Measurements from ENCODE around the gene UBE3A.

Gene UBE3A

DNA sequence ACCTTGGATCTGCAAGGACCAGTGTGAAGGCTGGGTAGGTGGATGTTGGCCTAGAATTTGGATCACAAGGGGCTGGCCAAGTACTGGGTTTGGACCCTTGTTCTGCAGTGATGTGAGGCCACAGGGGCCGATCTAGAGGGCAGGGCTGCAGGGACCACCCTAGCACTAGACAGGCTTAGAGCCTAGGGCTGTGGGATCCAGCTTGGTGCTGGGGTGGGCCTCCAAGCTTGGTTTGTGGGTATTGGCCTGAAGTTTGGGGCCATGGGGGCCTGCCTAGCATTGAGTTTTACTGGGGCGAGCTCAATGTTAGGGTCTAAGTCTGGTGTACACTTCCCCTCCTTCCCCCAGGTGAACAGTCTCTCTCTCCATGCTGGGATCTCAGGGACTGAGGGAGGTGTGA, 36.5 kb downstream of the UBE3A start:
- DNase-seq, result no peak

GRCh38 chr15:25401501-25401900, 37.3 kb downstream of the UBE3A start:
- DNase-seq, result no peak

- no peak for DNase-seq
Observed at GRCh38 chr15:25397100-25397499, 41.7 kb downstream of the UBE3A start.

DNA sequence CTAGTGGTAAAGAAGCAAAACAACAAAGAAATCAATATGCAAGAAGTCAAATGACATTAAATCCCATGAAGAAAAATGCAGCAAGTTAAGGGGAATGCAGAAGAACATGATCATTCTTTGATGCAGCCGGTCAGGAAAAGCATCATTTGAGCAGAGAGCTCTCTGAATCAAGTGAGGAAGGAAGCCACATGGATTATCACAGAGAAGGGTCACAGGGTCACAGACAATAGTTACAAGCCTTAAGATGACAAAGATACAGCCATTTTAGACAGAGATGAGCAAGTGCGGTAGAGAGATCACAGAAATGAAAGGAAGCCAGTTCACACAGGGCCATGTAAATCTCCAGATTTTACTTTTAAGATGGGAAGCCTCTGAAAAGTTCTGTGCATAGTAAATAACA, 43.9 kb downstream of the UBE3A start:
- no peak for DNase-seq

- DNase-seq, result no peak
Observed at GRCh38 chr15:25392806-25393205, 46.0 kb downstream of the UBE3A start.

GRCh38 chr15:25391971-25392721, 46.7 kb downstream of the UBE3A start:
- no peak for DNase-seq

- no peak for DNase-seq
Observed at GRCh38 chr15:25385986-25386385, 52.8 kb downstream of the UBE3A start.

DNA sequence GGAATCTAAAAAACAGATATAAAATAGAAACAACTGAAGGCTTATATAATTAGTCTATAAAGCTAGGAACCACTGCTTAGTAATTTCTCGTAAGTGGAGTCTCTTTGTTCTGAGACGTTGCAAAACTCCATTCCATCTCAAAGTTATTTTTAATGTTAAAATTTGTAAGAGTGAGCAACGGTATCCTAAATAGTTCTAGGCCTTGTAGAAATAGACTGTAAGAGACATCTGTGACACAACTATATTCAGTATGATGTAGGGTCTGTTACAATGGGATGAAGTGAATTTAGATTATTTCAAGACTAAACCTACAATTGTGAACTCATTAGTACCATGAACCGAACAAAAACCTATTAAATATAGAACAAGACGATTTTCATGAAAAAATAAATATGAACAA, 57.2 kb downstream of the UBE3A start:
- no peak for DNase-seq

GRCh38 chr15:25378501-25378901, 60.3 kb downstream of the UBE3A start:
- DNase-seq, result no peak

- DNase-seq, result no peak
Observed at GRCh38 chr15:25375557-25375956, 63.3 kb downstream of the UBE3A start.

DNA sequence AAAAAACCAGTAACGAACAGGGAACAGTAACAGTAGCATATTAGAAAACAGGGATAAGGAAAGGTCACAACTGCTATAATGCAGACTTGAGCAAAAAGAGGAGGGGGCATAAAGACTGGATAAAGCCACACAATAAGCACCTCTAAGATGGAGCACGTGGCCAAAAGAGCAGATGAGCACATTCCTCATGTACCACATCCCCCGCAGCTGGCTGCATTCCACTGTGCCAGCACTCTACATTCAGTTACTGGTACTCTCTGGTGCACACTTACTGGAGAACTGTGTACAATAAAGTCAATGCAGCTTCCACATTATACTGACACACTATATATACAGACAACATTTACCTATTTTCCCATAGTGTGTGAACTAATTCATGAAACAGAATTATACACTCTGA, 64.7 kb downstream of the UBE3A start:
- DNase-seq, result no peak

- DNase-seq, result no peak
Observed at GRCh38 chr15:25372298-25372697, 66.5 kb downstream of the UBE3A start.

DNA sequence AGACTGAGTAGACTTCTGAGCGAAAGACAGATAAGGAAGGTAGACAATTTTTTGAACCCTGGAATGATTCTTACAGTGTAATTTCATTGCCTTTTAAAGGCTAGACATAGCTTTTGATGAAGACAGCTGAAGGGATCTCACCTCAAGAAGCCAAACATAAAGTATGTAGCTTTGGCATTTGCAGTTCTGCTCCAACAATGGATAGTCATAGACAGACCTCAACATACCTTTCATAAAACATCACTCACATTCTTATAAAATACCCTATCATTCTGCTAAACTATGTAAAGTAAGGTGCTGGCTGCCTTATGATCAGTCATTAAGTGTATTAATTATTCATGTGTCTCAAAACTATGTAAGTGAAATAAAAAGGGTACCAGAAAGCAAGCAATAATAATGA, 70.0 kb downstream of the UBE3A start:
- no peak for DNase-seq

- DNase-seq, result no peak
Observed at GRCh38 chr15:25366058-25366457, 72.8 kb downstream of the UBE3A start.

GRCh38 chr15:25362545-25362944, 76.3 kb downstream of the UBE3A start:
- no peak for DNase-seq

GRCh38 chr15:25347707-25348106, 91.1 kb downstream of the UBE3A start:
- DNase-seq, result no peak

- no peak for DNase-seq
Observed at GRCh38 chr15:25346371-25346770, 92.5 kb downstream of the UBE3A start.

DNA sequence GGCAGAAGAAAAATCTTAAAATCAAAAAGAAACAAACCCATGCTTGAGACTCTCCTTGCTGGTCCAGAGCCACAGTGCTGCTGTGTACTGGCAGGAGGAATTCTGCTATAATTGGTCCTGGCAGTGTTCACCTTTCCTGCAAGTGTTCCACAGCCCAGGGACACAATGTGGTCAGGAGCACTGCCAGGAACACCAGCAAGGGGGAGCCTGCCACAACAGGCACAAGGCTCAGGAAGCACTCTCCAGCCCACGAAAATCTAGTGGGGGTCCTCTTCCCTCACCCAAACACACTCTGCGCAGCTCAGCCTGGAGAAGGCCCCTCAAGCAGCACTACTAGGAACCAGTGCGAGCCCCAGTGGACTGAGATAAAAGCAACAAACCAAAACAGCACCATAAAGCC, 92.9 kb downstream of the UBE3A start:
- DNase-seq, result no peak

- no peak for DNase-seq
Observed at GRCh38 chr15:25342629-25343028, 96.2 kb downstream of the UBE3A start.

GRCh38 chr15:25339431-25339830, 99.4 kb downstream of the UBE3A start:
- DNase-seq, result no peak

GRCh38 chr15:25335279-25335678, 103.5 kb downstream of the UBE3A start:
- DNase-seq, result no peak

DNA sequence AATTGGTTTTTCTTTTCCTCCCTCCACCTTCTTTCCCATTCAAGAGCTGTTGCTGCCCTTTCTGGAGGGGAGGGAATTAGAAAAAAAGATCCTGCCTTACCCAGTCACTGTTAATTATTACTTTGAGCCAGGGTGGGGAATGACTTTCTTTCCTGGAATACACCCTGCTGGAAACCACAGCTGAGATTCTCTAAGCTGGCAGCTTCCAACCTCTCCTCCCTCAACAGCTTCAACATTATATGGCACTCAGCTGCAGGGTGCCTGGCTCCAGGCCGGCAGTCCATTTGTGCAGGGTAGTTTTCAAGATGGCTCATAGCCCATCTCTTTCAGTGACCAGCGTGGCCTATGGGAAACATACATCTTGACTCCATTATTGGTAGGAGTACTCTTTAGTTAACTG, 105.8 kb downstream of the UBE3A start:
- DNase-seq, result no peak

GRCh38 chr15:25332306-25332705, 106.5 kb downstream of the UBE3A start:
- DNase-seq, result no peak

- no peak for DNase-seq
Observed at GRCh38 chr15:25331860-25332259, 107.0 kb downstream of the UBE3A start.

- DNase-seq, result no peak
Observed at GRCh38 chr15:25331404-25331803, 107.4 kb downstream of the UBE3A start.
